SU-DHL-6 (cell line): ENCODE measurements around the gene LDLRAD3.

Experiments
- H2AFZ ChIP-seq: fragments of 200-600 bp; sonication (generic); 2 replicates; pipeline ENCODE4 v1.6.1; 2014; ENCODE audit warnings: low read depth, mild to moderate bottlenecking, moderate library complexity, mixed read lengths, antibody characterized with exemption, low read length; ENCODE audit not compliant: severe bottlenecking
- H3F3A ChIP-seq: fragments of 200-600 bp; shearing (Covaris generic); 2 replicates; pipeline ENCODE4 v1.6.0; 2016; ENCODE audit warnings: antibody characterized with exemption, mild to moderate bottlenecking; ENCODE audit not compliant: insufficient read depth
- H3K27ac ChIP-seq: fragments of 200-600 bp; sonication (generic); 2 replicates; pipeline ENCODE4 v1.5.1; 2016; ENCODE audit warnings: low read depth, mild to moderate bottlenecking, low read length, moderate library complexity, mixed read lengths
- H3K27me3 ChIP-seq: fragments of 200-600 bp; sonication (generic), shearing (Covaris generic); 2 replicates; pipeline ENCODE4 v1.6.0; 2014; ENCODE audit warnings: mild to moderate bottlenecking, low read length
- H3K36me3 ChIP-seq: fragments of 200-600 bp; sonication (generic); 2 replicates; pipeline ENCODE4 v1.6.1; 2014; ENCODE audit warnings: mild to moderate bottlenecking, low read length, mixed read lengths
- H3K4me2 ChIP-seq: fragments of 300-600, 200-600 bp; shearing (Covaris generic), sonication (generic); 2 replicates; pipeline ENCODE4 v1.6.0; 2014; ENCODE audit warnings: low read length, low read depth, mild to moderate bottlenecking; ENCODE audit not compliant: poor library complexity, severe bottlenecking
- H3K4me3 ChIP-seq: fragments of 200-600 bp; sonication (generic); 2 replicates; pipeline ENCODE4 v1.5.1; 2014; ENCODE audit warnings: antibody characterized with exemption, low read length, mild to moderate bottlenecking, mixed read lengths; ENCODE audit not compliant: insufficient read depth, poor library complexity, severe bottlenecking
- H3K79me2 ChIP-seq: fragments of 200-600 bp; sonication (generic); 2 replicates; pipeline ENCODE4 v1.6.1; 2014; ENCODE audit warnings: mild to moderate bottlenecking, low read length, moderate library complexity; ENCODE audit not compliant: insufficient read depth
- H3K9ac ChIP-seq: fragments of 200-600 bp; sonication (generic); 2 replicates; pipeline ENCODE4 v1.7.0; 2014; ENCODE audit warnings: mild to moderate bottlenecking, low read length
- H3K9me2 ChIP-seq: fragments of 200-600 bp; sonication (generic); replicated peaks from 2 replicates; pipeline ENCODE4 v1.6.1; 2014; ENCODE audit warnings: low read length; ENCODE audit not compliant: insufficient read depth
- H3K9me3 ChIP-seq: fragments of 200-600 bp; sonication (generic); 2 replicates; pipeline ENCODE4 v1.6.1; 2014; ENCODE audit warnings: low read length, mixed read lengths; ENCODE audit not compliant: insufficient read depth
- H4K20me1 ChIP-seq: fragments of 200-600 bp; sonication (generic); 2 replicates; pipeline ENCODE4 v1.6.1; 2014; ENCODE audit warnings: low read depth, mild to moderate bottlenecking, antibody characterized with exemption, low read length, moderate library complexity, mixed read lengths
- CTCF ChIP-seq: fragments of 200-600 bp; sonication (generic); IDR thresholded peaks from one replicate; pipeline ENCODE4 v1.5.1; 2017; ENCODE audit warnings: antibody characterized with exemption, mild to moderate bottlenecking, low read length, moderate library complexity; ENCODE audit not compliant: insufficient read depth, poor library complexity, severe bottlenecking
- EZH2phosphoT487 ChIP-seq: fragments of 200-600 bp; sonication (generic), shearing (Covaris generic); conservative IDR thresholded peaks from 2 replicates; pipeline ENCODE4 v1.6.1; 2018; ENCODE audit warnings: mild to moderate bottlenecking, antibody characterized with exemption, low read length, moderate library complexity, mixed read lengths

The LDLRAD3 gene

GRCh38 chr11:36119300-36119699 lies 175.4 kb downstream of the LDLRAD3 start:
- Histone ChIP-seq H3K27me3 (no peaks in the 10 kb centered on the region), H2AFZ (no peak overlapping the region), H3K9me2 (no peaks in the 10 kb centered on the region), H3K4me2 (no peak overlapping the region), H3K9ac (no peak overlapping the region), H3F3A (no peaks in the 10 kb centered on the region), H3K9me3 (no peaks in the 10 kb centered on the region), H3K36me3 (no peaks in the 10 kb centered on the region), H3K79me2 (no peaks in the 10 kb centered on the region), H3K27ac (no peak overlapping the region), H4K20me1 (no peaks in the 10 kb centered on the region), H3K4me3 (no peak overlapping the region)
- no peak for TF ChIP-seq EZH2phosphoT487
- no peak for TF ChIP-seq CTCF

GRCh38 chr11:36121054-36121453 lies 177.2 kb downstream of the LDLRAD3 start:
- H4K20me1 ChIP-seq, result no peaks in the 10 kb centered on the region
- no peak overlapping the region for H3K27ac ChIP-seq
- H3K27me3 ChIP-seq, result no peaks in the 10 kb centered on the region
- H3K9me3 ChIP-seq, result no peaks in the 10 kb centered on the region
- no peak overlapping the region for H3K4me3 ChIP-seq
- H3K4me2 ChIP-seq, result no peak overlapping the region
- H3K9ac ChIP-seq, result no peak overlapping the region
- no peaks in the 10 kb centered on the region for H3K9me2 ChIP-seq
- no peaks in the 10 kb centered on the region for H3F3A ChIP-seq
- no peaks in the 10 kb centered on the region for H3K36me3 ChIP-seq
- no peak for TF ChIP-seq EZH2phosphoT487
- no peak for TF ChIP-seq CTCF
- H3K79me2 ChIP-seq, result no peaks in the 10 kb centered on the region
- no peak overlapping the region for H2AFZ ChIP-seq

- TF ChIP-seq EZH2phosphoT487, result no peak
- no peak for TF ChIP-seq CTCF
Measured at GRCh38 chr11:36122671-36123070, 178.8 kb downstream of the LDLRAD3 start.

More at GRCh38 chr11:36122671-36123070, 178.8 kb downstream of the LDLRAD3 start:
- H3K27ac ChIP-seq, result no peak overlapping the region
- H2AFZ ChIP-seq, result no peak overlapping the region
- H3F3A ChIP-seq, result no peaks in the 10 kb centered on the region
- no peaks in the 10 kb centered on the region for H3K36me3 ChIP-seq
- no peak overlapping the region for H3K4me3 ChIP-seq
- no peaks in the 10 kb centered on the region for H3K9me3 ChIP-seq
- no peaks in the 10 kb centered on the region for H3K9me2 ChIP-seq
- H3K4me2 ChIP-seq, result no peak overlapping the region
- no peak overlapping the region for H3K9ac ChIP-seq
- H3K79me2 ChIP-seq, result no peaks in the 10 kb centered on the region
- no peaks in the 10 kb centered on the region for H4K20me1 ChIP-seq
- no peaks in the 10 kb centered on the region for H3K27me3 ChIP-seq
